Islet of Langerhans (tissue), 1 donor: ENCODE data around the gene MAGI3.
A peak's percentile ranks its signal among the peaks of the same experiment; 100 is the strongest.
"Not testable (repeated sequence)": the region's sequence is repeated elsewhere in the genome, so short reads cannot be mapped to it uniquely, and the experiment has no call there.

ENCODE experiments used
- FAIRE-seq: peaks from one replicate; lab custom pipeline; 2011; peaks lifted over from hg19 to GRCh38; lab: Jason Lieb, UNC

The MAGI3 gene

DNA sequence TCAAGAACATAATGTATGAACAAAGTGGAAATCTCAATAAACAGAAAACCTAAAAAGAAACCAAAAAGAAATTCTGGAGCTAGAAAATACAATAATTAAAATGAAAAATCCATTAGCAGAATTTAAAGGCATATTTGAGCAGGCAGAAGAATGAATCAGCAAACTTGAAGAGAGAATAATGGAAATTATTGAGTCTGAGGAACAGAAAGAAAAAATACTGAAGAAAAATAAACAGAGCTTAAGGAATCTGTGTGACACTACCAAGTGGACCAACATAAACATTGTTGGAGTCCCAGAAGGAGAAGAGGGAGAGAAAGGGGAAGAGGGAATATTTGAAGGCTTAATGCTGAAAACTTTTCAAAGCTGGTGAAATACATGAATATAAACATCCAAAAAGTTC lies 54.5 kb downstream of the MAGI3 start:
- no peak for FAIRE-seq

DNA sequence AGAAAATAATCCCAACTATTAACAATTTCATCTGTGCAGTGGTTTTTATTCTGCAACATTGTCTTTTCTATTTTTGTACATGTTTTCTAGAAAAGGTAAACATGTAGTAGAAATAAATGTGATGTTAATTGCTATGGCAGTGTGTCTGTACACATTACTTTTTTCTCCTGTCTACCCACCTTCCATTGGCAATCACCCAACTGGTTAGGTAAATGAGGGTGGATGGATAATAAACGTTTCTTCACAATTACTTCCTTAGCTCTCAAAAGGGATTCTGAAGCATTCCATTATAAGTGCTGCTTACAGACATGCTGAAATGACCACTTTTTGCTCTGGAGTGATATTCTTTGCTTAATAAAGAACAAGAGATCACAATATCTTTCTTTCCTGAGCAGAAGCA lies 61.4 kb downstream of the MAGI3 start:
- FAIRE-seq: no peak

DNA sequence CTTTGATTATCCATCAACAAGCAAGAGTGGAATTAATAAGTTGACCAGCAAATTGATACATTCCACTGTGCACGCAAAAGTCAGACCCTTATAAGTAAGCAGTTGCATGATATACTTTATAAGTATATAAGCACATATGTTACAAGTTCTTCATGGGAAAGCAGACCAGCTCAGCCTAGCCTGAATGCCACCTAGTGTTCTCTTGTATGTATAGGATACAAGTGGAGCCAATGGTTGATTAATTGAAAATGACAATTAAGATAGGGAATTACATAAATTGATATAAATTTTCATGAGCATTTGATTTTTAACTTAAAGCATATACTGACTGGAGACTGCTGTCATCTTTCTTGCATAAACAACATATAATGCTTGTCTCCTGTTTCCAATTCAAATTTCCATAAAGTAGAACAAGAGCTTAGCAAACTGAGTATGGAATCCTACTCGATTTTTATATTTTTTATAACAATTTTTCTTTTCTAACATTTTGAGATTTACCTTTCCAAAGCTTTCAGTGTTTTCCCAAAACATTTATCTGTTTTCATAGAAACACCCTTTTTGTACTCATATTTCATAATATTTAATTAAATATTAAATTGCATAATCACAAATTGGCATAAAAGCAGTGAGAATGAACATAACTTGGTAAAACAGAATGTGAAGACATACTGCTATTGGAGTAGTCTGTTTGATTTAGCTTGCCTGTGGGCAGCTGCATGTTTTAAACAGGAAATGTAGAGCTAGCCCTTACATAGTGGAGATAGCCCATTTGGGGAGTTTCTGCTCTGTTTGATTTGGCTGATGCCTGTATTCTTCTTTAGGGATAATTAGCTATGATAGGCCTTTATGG lies 62.8 kb downstream of the MAGI3 start:
- peak; percentile 38 for FAIRE-seq

DNA sequence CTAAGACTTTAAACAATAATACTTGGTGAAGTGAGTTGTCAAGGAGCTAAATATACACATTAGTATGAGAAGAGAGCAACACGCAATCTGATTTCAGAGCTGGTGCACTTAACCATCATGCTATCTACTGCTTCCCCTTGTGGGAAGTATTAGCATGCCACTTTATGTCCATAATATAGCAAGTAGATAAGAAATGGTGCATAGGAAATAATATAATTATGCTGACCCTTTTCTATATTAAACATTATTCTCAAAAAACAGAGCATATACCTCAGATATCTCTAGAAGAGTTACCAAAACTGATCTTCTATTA lies 63.4 kb downstream of the MAGI3 start:
- peak; percentile 17 for FAIRE-seq

DNA sequence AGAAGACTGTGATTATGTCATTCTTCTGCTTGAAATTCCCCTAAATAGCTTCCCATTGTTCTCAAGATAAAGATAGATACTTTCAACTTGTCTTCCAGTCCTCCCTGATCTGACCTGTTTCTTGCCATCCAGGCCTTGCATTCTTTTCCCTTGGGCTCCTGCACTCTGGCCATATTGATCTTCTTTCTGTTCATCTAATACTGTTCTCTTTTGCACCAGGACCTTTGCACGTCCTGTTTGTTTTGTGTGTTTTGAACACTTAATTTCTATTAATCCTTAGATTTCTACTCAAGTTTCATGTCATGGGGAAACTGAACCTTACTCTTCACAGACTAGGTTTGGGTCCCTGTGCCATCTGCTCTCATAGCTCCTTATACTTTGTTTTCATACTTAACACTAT lies 65.1 kb downstream of the MAGI3 start:
- no peak for FAIRE-seq

DNA sequence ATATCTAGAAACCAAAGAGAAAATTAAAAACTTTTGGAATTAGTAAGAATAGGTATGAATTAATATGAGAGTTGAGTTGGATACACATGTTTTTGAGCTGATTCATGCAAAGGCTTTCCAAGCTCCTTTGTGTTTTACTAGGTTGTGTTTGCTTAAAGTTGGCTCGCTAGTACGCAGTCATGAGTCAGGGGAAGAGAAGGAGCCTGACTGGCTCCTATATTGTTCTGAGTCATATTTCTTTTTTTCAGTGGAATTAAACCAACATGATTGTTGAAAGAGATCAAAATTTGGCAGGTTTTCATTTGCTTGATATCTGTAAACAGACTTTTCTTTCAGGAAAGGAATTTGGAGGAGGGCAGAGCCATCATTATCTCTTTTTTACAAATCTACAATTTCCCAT lies 66.7 kb downstream of the MAGI3 start:
- FAIRE-seq: peak; percentile 58

DNA sequence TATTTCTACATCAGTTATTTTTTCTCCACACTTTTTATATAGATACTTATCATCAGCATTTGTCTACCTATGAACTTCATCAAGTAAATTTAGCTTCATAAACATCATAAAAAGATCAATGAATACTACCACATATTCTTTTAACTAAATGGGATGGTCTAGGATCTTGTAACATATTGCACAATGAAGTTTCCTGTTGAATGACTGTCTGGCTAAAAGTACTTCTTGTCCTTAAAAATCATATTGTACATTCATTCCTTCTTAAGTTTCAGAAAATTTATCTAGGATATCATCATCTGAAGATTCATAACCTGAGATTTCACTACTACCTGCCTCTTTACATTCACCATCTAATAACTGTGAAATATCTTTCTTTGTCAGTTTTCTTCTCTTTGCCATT lies 69.0 kb downstream of the MAGI3 start:
- FAIRE-seq: no peak

DNA sequence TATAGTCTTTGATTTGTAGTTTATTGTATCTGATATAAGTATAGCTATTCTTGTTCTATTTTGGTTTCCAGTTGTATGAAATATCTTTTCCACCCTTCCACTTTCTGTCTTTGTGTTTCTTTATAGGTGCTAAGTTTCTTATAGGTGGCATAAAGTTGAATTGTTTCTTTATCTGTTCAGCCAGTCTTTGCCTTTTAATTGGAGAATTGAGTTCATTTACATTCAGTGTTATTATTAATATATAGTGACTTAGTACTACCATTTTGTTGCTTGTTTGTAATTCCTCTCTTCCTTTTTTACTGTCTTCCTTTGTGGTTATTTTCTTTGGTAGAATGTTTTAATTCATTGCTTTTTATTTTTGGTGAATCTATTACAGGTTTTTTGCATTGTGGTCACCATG lies 77.7 kb downstream of the MAGI3 start:
- peak; percentile 38 for FAIRE-seq

DNA sequence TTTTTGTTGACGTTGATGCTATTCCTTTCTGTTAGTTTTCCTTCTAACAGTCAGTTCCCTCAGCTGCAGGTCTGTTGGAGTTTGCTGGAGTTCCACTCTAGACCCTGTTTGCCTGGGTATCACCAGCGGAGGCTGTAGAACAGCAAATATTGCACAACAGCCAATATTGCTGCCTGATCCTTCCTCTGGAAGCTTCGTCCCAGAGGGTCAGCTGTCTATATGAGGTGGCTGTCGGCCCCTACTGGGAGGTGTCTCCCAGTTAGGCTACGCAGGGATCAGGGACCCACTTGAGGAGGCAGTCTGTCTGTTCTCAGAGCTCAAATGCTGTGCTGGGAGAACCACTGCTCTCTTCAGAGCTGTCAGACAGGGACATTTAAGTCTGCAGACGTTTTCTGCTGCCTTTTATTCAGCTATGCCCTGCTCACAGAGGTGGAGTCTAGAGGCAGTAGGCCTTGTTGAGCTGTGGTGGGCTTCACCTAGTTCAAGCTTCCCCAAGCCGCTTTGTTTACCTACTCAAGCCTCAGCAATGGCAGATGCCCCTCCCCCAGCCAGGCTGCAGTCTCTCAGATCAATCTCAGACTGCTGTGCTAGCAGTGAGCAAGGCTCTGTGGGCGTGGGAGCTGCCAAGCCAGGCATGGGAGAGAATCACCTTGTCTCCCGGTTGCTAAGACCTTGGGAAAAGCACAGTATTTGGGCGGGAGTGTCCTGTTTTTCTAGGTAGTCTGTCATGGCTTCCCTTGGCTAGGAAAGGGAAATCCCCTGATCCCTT lies 88.3 kb downstream of the MAGI3 start:
- not testable (repeated sequence) for FAIRE-seq

DNA sequence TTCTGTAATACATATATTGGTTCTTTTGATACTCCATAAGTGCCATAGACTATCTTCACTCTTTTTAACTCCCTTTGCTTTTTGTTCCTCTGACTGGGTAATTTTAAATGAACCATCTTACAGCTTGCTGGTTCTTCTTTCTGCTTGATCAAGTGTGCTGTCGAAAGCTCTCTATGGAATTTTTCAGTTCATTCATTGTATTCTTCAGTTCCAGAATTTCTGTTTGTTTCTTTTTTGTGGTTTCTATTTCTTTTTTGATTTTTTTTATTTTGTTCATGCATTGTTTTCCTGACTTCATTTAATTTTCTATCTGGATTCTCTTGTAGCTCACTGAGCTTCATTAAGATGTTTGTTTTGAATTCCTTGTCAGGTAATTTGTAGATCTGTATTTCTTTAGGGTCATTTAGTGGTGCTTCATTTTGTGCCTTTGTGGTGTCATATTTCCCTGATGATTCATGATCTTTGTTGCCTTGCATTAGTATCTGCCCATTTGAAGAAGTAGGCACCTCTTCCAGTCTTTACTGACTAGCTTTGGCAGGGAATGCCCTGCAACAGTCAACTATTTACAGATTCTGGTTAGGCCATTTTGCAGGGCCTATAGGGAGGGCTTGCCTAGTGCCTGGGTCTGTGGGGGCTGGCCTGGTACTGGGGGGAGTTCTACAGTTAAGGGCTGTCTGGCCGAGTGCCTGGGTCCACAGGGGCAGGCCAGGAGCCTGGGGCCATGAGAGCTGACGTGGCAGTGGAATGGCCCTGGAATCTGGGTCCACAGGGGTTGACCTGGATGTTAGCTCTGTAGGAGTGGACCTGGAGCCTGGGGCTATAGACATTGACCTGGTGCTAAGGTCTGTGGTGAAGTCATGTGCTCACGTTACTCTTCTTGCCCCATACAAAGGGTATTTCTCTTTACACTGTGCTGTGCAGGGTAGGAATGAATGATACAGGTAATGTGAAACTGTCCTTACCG lies 89.7 kb downstream of the MAGI3 start:
- FAIRE-seq: no peak

DNA sequence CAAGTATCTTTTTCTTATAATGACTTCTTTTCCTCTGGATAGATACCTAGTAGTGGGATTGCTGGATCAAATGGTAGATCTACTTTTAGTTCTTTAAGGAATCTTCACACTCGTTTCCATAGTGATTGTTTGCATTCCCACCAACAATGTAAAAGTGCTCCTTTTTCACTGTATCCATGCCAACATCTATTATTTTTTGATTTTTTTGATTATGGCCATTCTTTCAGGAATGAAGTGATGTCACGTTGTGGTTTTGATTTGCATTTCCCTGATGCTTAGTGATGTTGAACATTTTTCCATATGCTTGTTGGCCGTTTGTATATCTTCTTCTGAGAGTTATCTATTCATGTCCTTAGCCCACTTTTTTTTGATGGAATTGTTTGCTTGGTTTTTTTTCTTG lies 94.8 kb downstream of the MAGI3 start:
- FAIRE-seq: not testable (repeated sequence)

DNA sequence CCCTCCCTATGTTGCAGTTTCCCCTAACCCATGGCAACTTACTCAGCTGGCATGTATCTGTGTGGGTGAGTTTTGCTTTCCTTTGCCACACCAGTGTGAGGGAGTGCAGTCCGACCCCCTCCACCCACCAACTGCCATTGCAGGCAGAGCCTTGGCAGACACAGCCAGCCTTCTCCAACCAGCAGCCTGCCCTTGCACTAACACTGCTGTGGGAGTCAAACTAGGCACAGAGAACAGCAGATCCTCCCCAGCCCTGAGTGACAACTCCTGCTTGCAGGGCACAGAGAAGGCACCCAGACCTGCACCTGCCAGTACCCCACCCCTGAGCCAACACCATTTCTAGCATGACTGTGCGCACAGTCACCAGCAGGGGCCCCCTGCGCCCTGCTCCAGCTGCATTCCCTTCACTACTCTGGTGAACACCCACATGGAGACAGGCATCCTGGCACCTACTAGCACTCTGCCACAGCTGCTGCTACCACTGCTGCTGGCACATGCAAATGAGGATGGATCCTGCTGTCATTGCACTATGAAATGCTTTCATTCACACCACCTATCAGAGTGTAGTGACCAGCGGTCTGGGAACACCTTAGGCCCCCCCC lies 98.4 kb downstream of the MAGI3 start:
- no peak for FAIRE-seq

DNA sequence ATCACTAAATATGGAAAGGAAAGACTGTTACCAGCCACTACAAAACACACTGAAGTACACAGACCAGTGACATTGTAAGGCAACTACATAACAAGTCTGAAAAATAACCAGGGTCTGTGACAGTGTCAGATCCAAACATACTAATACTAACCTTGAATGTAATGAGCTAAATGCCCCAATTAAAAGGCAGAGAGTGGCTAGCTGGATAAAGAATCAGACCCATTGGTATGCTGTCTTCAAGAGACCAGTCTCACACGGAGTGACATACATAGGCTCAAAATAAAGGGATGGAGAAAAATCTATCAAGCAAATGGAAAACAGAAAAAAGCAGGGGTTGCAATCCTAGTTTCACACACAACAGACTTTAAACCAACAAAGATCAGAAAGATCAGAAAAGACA lies 100.1 kb downstream of the MAGI3 start:
- FAIRE-seq: no peak

DNA sequence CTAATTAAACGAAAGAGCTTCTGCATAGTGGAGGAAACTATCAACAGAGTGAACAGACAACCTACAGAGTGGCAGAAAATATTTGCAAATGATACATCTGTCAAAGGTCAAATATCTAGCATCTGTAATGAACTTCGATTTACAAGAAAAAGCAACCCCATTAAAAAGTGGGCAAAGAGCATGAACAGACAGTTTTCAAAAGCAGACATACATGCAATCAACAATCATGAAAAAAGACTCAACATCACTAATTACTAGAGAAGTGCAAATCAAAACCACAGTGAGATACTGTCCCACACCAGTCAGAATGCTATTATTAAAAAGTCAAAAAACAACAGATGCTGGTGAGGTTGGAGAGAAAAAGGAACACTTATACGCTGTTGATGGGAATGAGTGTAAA lies 103.2 kb downstream of the MAGI3 start:
- no peak for FAIRE-seq

DNA sequence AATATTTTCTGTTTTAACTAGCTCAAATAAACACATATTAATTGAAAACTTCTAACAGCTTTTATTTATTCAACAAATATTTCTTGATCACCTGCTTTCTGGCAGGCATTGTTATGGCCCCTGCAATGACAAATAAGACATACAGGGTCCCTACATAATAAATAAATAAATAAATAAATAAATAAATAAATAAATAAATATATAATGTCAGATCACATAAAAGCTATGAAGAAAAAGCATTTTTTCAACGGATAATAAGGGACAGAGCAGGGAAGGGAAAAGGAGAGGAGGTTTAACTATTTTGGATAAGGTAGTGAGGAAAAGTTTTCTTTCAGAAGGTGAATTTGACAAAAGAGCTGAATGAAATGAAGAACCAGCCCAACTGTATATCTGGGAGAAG lies 115.0 kb downstream of the MAGI3 start:
- FAIRE-seq: no peak

DNA sequence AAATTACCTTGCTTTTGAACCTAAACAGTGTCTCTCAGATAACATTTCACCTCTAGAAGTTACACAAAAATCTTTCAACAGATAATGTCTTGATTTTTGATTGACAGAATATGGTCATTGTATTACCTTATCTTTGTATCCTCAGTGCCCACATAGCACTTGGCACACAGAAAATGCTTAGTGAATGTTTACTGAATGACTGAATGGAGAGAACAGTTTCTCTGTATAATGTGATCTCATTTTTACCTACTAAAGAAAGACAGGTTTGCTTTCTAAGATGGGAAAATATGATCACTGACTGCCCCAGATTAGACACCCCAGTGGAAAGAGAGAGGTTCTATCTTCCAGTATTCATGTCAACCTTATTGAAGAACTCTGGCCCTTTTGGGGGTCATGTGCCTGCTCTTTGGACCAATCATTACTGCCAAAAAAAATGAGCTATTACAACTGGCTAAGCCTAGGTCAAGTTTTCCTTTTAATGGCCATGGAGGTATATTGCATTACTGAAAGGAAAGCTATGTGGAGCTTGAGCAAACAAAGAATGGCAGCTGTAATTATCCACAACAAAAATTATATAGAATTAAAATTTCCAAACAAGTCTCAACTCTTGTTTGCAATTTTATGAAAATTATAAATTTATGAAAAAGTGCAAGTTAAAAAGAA lies 117.4 kb downstream of the MAGI3 start:
- no peak for FAIRE-seq

DNA sequence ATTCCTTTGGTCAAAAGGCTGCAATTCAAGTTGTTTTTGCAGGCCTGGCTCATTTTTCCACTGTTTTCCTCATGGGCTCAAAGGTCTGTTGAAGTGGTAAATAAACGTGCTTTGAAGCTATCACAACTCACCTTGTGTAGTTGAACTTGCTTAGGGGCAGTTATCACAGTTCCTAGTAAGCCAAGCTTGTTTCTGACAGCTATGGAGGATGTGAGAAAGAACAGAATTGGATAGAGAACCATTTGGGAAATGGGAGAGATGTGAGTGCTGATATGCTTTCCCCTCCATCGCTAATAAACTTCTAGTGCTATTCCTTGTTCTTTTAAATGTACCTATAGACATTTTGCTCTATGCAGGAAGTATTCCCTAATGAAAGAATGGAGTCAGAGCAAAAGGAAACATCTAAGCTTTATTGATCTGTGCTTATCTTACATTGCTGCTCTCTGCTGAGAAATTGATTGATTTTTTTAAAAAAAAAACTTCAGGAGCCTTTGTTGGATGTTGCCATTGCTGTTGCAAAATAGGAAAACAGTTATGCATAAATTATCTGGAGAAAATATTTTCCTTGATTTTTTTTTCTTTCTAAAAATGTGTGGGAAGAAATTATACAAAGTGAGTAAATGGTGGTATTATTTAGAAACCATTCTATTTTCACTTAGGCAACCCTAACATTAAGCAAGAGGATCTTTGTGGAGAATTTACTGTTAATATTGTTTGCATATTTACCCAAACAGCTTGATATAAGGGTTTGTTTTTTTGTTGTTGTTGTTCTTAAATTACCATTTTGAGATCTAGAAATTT lies 118.2 kb downstream of the MAGI3 start:
- no peak for FAIRE-seq

DNA sequence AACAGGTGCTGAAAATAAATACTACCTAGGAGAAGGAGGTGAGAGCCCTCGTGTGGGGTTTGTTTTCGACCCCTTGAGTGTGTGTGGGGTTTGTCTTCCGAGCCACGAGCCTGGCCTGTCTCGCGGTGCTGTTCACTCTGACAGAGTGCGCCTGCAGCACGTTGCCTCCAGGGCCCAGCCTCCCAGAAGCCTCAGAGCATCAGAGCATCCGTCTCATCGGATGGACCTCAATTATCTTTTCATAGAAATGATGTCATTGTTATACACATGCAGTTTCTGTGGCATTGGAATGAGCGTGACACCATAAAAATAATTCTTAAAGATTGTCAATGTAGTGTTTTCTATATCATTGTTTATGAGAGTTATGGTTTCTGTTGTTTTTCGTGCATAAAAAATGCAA lies 119.5 kb downstream of the MAGI3 start:
- not testable (repeated sequence) for FAIRE-seq

DNA sequence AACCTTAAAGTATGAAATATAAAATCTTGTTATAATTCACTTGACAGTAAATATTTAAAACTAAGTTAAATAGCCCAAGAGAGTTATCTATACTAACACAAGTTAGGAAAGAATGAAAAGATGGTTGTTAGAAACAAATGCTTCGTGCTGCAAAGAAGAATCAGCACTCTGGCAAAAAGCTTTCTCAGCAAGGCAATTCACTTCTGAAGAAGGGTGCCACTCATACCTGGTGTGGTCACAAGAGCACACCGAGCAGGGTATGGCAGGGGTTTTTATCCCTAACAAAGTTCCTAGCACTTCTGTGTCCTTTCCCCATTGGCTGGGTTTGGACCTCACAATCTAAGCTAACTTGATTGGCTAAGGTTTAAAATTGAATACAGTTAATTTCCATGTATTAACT lies 121.0 kb downstream of the MAGI3 start:
- FAIRE-seq: no peak

DNA sequence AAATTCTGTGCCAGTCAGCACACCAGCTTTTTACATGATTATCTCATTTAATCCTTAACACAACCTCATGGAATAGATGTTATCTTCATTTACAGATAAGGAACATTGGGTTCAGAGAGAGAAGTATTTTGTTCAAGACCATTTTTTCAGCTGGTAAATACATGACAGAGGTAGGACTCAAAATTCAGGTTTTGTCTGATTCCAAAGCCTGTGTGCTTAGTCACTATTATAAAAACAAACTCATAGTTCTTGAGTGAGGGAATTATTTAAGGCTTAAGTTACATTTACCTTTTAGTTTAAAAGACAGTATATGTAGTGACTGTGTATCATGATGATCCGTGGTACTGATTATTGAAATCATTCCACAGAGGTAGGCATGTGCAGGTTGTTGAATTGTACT lies 125.2 kb downstream of the MAGI3 start:
- no peak for FAIRE-seq

DNA sequence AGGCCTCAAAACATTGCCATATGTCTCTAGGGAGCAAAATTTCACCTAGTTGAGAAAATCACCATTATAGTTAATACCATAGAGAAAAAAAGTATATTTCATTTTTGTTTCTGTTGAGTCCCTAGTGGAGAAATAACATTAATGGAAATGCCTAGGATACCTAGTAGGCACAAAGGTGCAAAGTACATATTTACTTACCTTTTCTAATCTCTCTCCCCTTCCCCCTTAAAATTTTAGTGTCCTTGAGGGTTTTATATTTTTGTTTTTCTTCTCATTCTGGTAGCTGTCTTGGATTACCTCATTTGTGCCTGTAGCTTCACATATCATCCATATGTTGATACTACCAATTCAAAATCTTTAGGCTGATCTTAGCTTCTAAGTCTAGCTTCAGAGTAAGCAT lies 127.0 kb downstream of the MAGI3 start:
- FAIRE-seq: no peak
